Omental fat pad (tissue), 4 donors: ENCODE data around the gene AGXT. TPM values are rescaled to one million over a fixed set of nuclear protein-coding genes. Genes with fewer than 3 reads are reported as not detected.

Experiments
- ATAC-seq: fragments of 150-250 bp; one replicate; pipeline ENCODE4 v1.9.1; 2016; ENCODE audit warnings: mild to moderate bottlenecking, moderate library complexity; ENCODE audit not compliant: low FRiP score
- DNase-seq: peaks from one replicate; pipeline ENCODE4 v3.0.0-alpha.2; 2019; ENCODE audit warnings: low spot score
- total RNA-seq, 4 donors: library from RNA; depleted of rRNA; stranded (reverse); fragments of >200 nt; gene quantifications; one replicate each; pipeline ENCODE4 v1.1.0, GENCODE V29; 2016
- TF ChIP-seq, protein P1 (sequence below), 3 donors: fragments of 450-650 bp; IDR thresholded peaks; one replicate each; pipeline ENCODE4 v1.5.1; 2016 to 2017; ENCODE audit warnings: antibody characterized with exemption in 3 of 3, mild to moderate bottlenecking in 3 of 3, moderate library complexity in 2 of 3

The AGXT gene
- total RNA-seq, 4 donors from 2014 or later = 0.56 to 1.4 TPM; not detected in 2

- no peak for DNase-seq
- TF ChIP-seq, protein P1, sequence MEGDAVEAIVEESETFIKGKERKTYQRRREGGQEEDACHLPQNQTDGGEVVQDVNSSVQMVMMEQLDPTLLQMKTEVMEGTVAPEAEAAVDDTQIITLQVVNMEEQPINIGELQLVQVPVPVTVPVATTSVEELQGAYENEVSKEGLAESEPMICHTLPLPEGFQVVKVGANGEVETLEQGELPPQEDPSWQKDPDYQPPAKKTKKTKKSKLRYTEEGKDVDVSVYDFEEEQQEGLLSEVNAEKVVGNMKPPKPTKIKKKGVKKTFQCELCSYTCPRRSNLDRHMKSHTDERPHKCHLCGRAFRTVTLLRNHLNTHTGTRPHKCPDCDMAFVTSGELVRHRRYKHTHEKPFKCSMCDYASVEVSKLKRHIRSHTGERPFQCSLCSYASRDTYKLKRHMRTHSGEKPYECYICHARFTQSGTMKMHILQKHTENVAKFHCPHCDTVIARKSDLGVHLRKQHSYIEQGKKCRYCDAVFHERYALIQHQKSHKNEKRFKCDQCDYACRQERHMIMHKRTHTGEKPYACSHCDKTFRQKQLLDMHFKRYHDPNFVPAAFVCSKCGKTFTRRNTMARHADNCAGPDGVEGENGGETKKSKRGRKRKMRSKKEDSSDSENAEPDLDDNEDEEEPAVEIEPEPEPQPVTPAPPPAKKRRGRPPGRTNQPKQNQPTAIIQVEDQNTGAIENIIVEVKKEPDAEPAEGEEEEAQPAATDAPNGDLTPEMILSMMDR (IDR thresholded peaks at IDR 0.05) = no peak
- no peak for ATAC-seq
Measured at GRCh38 chr2:240872317-240873097, 3.9 kb downstream of the AGXT start.

DNA sequence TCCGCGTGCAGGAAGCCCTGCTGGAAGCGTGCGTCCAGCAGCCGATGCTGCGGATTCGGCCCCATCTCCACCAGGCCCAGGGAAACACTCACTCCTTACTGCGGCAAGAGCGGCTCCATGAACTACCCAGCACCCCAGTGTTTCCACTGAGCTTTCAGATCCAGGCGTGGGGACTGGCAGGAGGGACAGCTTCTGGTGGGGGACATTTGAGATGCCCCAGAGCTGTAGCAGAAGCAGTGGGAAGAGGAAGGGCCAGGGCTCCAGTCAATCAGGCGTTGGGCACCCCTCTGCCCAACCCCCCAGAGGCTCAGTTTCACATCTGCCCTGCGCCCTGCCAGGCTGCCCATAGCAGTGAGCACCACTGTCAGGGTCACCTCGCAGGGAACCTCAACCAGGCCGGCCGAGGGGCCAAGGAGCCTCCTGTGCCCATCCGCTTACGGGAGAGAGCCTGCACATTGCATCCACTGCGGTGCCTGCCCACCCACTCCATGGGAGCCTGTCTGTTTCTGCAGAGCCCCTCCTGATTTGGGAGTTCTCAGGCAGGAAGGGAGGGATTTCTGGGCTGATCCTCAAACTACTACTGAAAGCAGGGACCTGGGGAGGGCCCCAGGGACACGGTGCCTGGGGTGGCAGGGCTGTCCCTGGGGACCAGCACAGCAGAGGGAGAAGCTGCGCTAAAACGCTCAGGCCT lies 4.6 kb downstream of the AGXT start:
- ATAC-seq = no peak
- TF ChIP-seq, protein P1 (IDR thresholded peaks at IDR 0.05) = no peak
- DNase-seq = no peak

DNA sequence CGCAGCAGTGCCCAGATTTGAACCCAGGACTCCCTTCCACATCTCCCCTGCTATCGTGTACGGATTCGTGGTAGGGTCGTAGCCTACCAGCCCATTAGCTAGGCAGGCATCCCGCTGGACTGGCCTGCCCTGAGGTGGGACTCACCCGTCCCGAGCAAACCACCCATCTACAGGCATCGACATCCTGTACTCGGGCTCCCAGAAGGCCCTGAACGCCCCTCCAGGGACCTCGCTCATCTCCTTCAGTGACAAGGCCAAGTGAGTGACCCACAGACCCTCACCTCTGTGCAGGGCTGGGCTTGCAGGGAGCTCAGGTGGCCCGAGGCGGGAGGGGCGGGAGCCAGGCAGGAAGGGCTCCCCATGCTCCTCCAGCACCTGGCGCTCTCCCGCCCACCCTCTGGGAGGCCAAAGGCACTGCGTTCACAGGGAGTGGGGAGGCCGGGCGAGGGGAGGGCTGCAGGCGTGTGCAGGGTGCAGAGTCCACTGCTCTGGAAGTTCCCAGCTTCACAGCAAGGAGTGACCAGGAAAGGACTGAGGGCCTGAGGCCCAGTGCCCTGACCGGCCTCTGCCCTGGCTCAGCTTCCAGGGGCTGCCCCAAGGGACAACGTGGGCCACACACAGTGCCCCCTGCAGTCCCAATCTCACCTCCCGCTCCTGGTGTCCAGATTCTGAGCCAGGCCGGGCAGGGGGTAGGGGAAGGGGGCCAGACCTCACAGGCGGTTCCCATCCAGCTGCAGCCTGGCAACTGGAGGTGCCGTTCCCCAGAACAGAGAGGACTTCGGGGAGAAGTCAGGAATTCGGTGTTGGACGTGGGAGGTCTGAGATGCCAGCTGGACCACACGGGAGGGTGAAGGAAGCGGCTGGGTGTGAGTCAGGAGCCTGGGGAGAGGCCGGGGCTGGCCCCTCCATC lies 5.4 kb downstream of the AGXT start:
- TF ChIP-seq, protein P1 (IDR thresholded peaks at IDR 0.05) = no peak
- DNase-seq (no peak), ATAC-seq (no peak)

DNA sequence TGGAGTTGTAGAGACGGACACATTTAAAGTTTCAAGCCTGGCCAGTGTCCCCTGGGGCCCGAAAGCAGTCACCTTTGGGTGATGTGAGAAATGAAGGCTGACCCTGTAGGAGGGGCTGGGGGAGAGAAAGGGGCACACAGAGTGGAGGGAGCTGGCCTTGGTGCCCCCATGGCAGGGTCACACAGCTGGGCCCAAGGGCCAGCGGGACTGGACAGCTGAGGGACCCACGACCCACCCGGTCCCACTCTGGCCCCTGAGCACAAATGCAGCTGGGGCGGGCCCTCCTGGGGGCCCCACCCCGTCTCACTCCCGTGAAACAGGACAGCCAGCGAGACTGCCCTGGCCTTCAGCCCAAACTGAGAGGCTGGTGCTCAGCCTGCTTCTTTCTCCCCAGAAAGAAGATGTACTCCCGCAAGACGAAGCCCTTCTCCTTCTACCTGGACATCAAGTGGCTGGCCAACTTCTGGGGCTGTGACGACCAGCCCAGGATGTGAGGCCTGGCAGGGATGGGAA lies 6.1 kb downstream of the AGXT start:
- no peak for DNase-seq
- TF ChIP-seq, protein P1 (IDR thresholded peaks at IDR 0.05) = no peak
- ATAC-seq = no peak

- TF ChIP-seq, protein P1 (IDR thresholded peaks at IDR 0.05) = no peak
- DNase-seq = no peak
- ATAC-seq = no peak
Measured at GRCh38 chr2:240875228-240876034, 6.8 kb downstream of the AGXT start.

- TF ChIP-seq, protein P1 (IDR thresholded peaks at IDR 0.05) = no peak
- no peak for DNase-seq
- no peak for ATAC-seq
Measured at GRCh38 chr2:240876035-240876474, 7.4 kb downstream of the AGXT start.
